ENCODE data around the gene HSPA4L. TPM values are rescaled to one million over a fixed set of nuclear protein-coding genes. Genes with fewer than 3 reads are reported as not detected.
A peak's percentile ranks its signal among the peaks of the same experiment; 100 is the strongest.

The HSPA4L gene
- total and polyA plus RNA-seq, 2 donors from 2014 or later: 8.8 to 13.5 TPM

GRCh38 chr4:127776620-127777019 is 5.5 kb upstream of the HSPA4L start:
- intact Hi-C loops (cut with DNase I): no loop called here
- DNase-seq (no peak), FAIRE-seq (no peak)
- H3K36me3 ChIP-seq (ENCODE audit: control insufficient read depth in 2 of 3, insufficient read depth in 3 of 3, low read length in 3 of 3): no peaks in the 10 kb centered on the region
- H3K9ac ChIP-seq (ENCODE audit: low read length in 3 of 3): no peak overlapping the region
- no peaks in the 10 kb centered on the region for H3K4me1 ChIP-seq (ENCODE audit: control insufficient read depth in 2 of 3, insufficient read depth in 2 of 3, low read depth in 1 of 3, low read length in 3 of 3)
- no peaks in the 10 kb centered on the region for H3K9me3 ChIP-seq (ENCODE audit: control insufficient read depth in 2 of 3, insufficient read depth in 1 of 3, low read length in 3 of 3)
- no peak for TF ChIP-seq CTCF (IDR thresholded peaks at IDR 0.05; ENCODE audit: borderline replicate concordance, extremely low read depth, insufficient read depth)
- H3K4me3 ChIP-seq (ENCODE audit: low read length in 3 of 3): no peak overlapping the region
- H3K27ac ChIP-seq (ENCODE audit: low read depth in 2 of 2, low read length in 2 of 2): no peak overlapping the region
- no peaks in the 10 kb centered on the region for H3K27me3 ChIP-seq (ENCODE audit: control insufficient read depth, insufficient read depth, low read length)

- no peak for TF ChIP-seq CTCF (IDR thresholded peaks at IDR 0.05; ENCODE audit: borderline replicate concordance, extremely low read depth, insufficient read depth)
- H3K9ac ChIP-seq (ENCODE audit: low read length in 3 of 3): no peak overlapping the region
- H3K4me3 ChIP-seq (ENCODE audit: low read length in 3 of 3): no peak overlapping the region
- H3K9me3 ChIP-seq (ENCODE audit: control insufficient read depth in 2 of 3, insufficient read depth in 1 of 3, low read length in 3 of 3): no peaks in the 10 kb centered on the region
- no peak for DNase-seq
- FAIRE-seq: no peak
- no peaks in the 10 kb centered on the region for H3K36me3 ChIP-seq (ENCODE audit: control insufficient read depth in 2 of 3, insufficient read depth in 3 of 3, low read length in 3 of 3)
- intact Hi-C loops (cut with DNase I): no loop called here
- no peak overlapping the region for H3K27ac ChIP-seq (ENCODE audit: low read depth in 2 of 2, low read length in 2 of 2)
- no peaks in the 10 kb centered on the region for H3K4me1 ChIP-seq (ENCODE audit: control insufficient read depth in 2 of 3, insufficient read depth in 2 of 3, low read depth in 1 of 3, low read length in 3 of 3)
- H3K27me3 ChIP-seq (ENCODE audit: control insufficient read depth, insufficient read depth, low read length): no peaks in the 10 kb centered on the region
These were observed 4.6 kb upstream of the HSPA4L start for GRCh38 chr4:127777487-127777886.

GRCh38 chr4:127778102-127778501 is 4.0 kb upstream of the HSPA4L start:
- H3K9ac ChIP-seq (ENCODE audit: low read length in 3 of 3): no peak overlapping the region
- peak in 2 of 5 donors; percentile 5 to 25 for DNase-seq
- no peaks in the 10 kb centered on the region for H3K4me1 ChIP-seq (ENCODE audit: control insufficient read depth in 2 of 3, insufficient read depth in 2 of 3, low read depth in 1 of 3, low read length in 3 of 3)
- intact Hi-C loops (cut with DNase I): no loop called here
- no peak for TF ChIP-seq CTCF (IDR thresholded peaks at IDR 0.05; ENCODE audit: borderline replicate concordance, extremely low read depth, insufficient read depth)
- no peak overlapping the region for H3K27ac ChIP-seq (ENCODE audit: low read depth in 2 of 2, low read length in 2 of 2)
- FAIRE-seq: no peak
- no peaks in the 10 kb centered on the region for H3K27me3 ChIP-seq (ENCODE audit: control insufficient read depth, insufficient read depth, low read length)
- no peaks in the 10 kb centered on the region for H3K36me3 ChIP-seq (ENCODE audit: control insufficient read depth in 2 of 3, insufficient read depth in 3 of 3, low read length in 3 of 3)
- H3K9me3 ChIP-seq (ENCODE audit: control insufficient read depth in 2 of 3, insufficient read depth in 1 of 3, low read length in 3 of 3): no peaks in the 10 kb centered on the region
- H3K4me3 ChIP-seq (ENCODE audit: low read length in 3 of 3): no peak overlapping the region

- no peak for FAIRE-seq
- Histone ChIP-seq H3K27ac (ENCODE audit: low read depth in 2 of 2, low read length in 2 of 2) (no peak overlapping the region), H3K4me1 (ENCODE audit: control insufficient read depth in 2 of 3, insufficient read depth in 2 of 3, low read depth in 1 of 3, low read length in 3 of 3) (no peaks in the 10 kb centered on the region), H3K4me3 (ENCODE audit: low read length in 3 of 3) (no peak overlapping the region), H3K36me3 (ENCODE audit: control insufficient read depth in 2 of 3, insufficient read depth in 3 of 3, low read length in 3 of 3) (no peaks in the 10 kb centered on the region), H3K27me3 (ENCODE audit: control insufficient read depth, insufficient read depth, low read length) (no peaks in the 10 kb centered on the region), H3K9me3 (ENCODE audit: control insufficient read depth in 2 of 3, insufficient read depth in 1 of 3, low read length in 3 of 3) (no peaks in the 10 kb centered on the region), H3K9ac (ENCODE audit: low read length in 3 of 3) (no peak overlapping the region)
- no peak for DNase-seq
- no peak for TF ChIP-seq CTCF (IDR thresholded peaks at IDR 0.05; ENCODE audit: borderline replicate concordance, extremely low read depth, insufficient read depth)
- intact Hi-C loops (cut with DNase I): no loop called here
These were observed 1.5 kb upstream of the HSPA4L start for GRCh38 chr4:127780598-127780997.
